HFF-Myc (cell line): ENCODE data around the gene SFN.
"Not testable (repeated sequence)": the region's sequence is repeated elsewhere in the genome, so short reads cannot be mapped to it uniquely, and the experiment has no call there.

Source experiments
- DNase-seq: peaks from one replicate; pipeline ENCODE4 v3.0.0-alpha.2; 2011; ENCODE audit warnings: low read depth; ENCODE audit errors: extremely low read depth
- H3K4me3 ChIP-seq: replicated peaks from 2 replicates; pipeline ENCODE4 v1.5.1; 2011; ENCODE audit warnings: low read depth, mild to moderate bottlenecking, control low read depth, low read length
- CTCF ChIP-seq: IDR thresholded peaks from 2 replicates; pipeline ENCODE4 v1.5.1; 2012; ENCODE audit warnings: mild to moderate bottlenecking, low read depth, low read length, control low read depth; ENCODE audit errors: missing control alignments

The SFN gene

GRCh38 chr1:26831546-26832248 is 31.3 kb upstream of the SFN start:
- no peak overlapping the region for H3K4me3 ChIP-seq
- no peak for DNase-seq
- no peak for TF ChIP-seq CTCF

DNA sequence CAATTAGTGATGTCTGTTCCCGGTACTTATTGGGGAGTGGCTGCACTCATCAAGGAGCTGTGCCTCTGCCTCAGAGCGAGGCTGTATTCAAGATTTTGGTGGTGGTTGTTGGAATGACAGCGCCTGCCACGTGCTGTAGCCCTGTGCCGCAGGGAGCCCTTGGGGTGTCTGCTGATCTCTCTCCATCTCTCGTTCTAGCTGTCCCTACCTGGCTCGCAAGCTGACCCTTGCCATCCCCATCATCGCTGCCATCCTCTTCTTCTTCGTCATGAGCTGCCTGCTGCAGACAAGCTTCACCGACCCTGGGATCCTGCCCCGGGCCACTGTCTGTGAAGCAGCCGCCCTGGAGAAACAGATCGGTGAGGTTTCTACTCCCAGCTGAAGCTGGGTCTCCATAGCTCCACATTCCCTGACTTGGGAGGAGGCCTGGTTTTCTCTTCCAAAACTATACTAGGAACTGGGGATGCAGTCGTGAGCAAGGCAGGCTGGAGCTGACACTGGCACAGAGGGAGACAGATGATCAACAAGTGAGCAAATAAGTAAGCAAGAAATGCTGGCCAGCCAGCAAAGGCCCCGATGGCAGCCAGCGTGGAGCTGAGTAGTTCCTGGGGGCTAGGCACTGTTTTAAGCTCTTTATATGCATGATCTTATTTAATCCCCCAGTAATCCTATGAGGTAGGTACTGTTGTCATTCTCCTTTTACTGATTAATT is 30.5 kb upstream of the SFN start:
- no peak for DNase-seq
- TF ChIP-seq CTCF, result no peak

GRCh38 chr1:26833432-26834405 is 29.2 kb upstream of the SFN start:
- no peak for DNase-seq
- no peak overlapping the region for H3K4me3 ChIP-seq
- no peak for TF ChIP-seq CTCF

More for the DNA sequence above, 30.5 kb upstream of the SFN start:
- H3K4me3 ChIP-seq, result no peak overlapping the region

DNA sequence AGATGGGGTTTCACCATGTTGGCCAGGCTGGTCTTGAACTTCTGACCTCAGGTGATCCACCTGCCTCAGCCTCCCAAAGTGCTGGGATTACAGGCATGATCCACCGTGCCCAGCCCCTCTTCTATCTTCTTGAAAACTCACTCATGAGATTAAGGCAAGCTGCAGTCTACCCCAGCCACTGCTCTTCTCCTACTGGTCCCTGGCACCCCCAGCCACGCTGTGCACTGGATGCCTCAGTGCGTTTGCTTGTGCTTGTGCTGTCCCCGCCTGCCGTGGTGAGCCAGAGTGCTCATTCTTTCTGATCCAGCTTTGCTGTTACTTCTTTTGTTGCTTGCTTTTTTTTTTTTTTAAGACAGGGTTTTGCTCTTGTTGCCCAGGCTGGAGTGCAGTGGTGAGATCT is 25.3 kb upstream of the SFN start:
- DNase-seq, H3K4me3 ChIP-seq: not testable (repeated sequence)

DNA sequence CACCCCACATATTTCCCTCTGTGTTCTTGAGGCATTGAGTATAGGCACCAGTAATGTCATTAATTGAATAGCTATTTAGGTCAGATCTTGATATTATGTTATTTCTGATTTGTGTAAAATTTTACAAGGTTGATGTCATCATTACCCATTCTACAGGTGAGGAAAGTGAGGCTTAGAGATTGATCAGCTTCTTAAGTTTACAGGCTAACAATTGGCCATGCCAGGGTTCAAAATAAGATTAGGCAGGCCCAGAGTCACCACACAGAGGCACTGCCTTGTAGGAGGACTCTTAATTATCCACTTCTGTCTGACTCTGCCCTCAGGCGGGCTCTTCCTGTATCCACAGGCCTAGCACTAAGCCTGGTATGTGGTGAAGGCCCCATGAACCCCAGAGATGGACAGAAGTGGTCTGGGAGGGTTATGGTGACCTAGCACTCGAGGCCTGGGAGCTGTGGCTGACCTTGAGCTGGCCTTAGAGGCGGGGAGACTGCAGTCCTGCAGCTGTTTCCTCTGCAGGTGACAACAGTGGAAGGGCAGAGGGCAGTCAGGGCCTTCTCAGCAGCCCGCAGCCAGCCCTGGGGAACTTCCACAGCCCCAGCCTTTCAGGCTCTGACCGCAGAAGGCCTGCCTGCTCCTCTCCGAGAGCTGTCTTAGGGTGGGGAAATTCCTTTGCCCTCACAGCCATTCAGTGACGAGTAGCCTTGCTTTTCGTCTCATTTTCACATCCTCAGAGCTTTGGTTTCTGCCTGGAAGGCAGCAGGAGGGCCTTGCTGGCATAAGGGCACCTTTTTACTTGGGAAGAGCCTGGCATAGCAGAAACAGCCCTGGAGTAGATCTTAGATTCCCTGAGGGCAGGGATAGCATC is 24.2 kb upstream of the SFN start:
- no peak for DNase-seq
- no peak for TF ChIP-seq CTCF
- no peak overlapping the region for H3K4me3 ChIP-seq

GRCh38 chr1:26839339-26839722 is 23.6 kb upstream of the SFN start:
- no peak for TF ChIP-seq CTCF
- DNase-seq, result no peak
- no peak overlapping the region for H3K4me3 ChIP-seq
